ENCODE results near the gene SPHK1. TPM values are rescaled to one million over a fixed set of nuclear protein-coding genes. Genes with fewer than 3 reads are reported as not detected.

Gene SPHK1
- polyA plus RNA-seq, 1 of the 3 experiments (the other 2 are of a cell fraction): 12.3 TPM

- Histone ChIP-seq H3K27me3 (ENCODE audit: insufficient read depth) (no peaks in the 10 kb centered on the region), H3F3A (replicated peaks; ENCODE audit: insufficient read depth) (peaks cover 35% of the 10 kb centered on the region), H2AFZ (ENCODE audit: low read depth) (peak overlapping the region; percentile 87), H3K4me1 (ENCODE audit: control insufficient read depth in 1 of 2, insufficient read depth in 2 of 2, low read depth in 1 of 2, low read length in 1 of 2) (peaks cover 7 to 24% of the 10 kb centered on the region in 2 experiments; a peak in 2 of 4 replicates), H3K9ac (peak overlapping the region; percentile 39; the same call in 1 of the 2 replicates), H3K27ac (ENCODE audit: low read depth in 2 of 2, low read length in 1 of 2) (peak overlapping the region; percentile 78 to 87), H3K9me3 (no peaks in the 10 kb centered on the region), H3K4me3 (ENCODE audit: low read depth in 2 of 2, low read length in 1 of 2) (no peak overlapping the region), H3K79me2 (ENCODE audit: insufficient read depth) (no peaks in the 10 kb centered on the region), H4K20me1 (ENCODE audit: insufficient read depth) (no peaks in the 10 kb centered on the region), H3K4me2 (peak overlapping the region; percentile 63), H3K36me3 (replicated peaks in 1 of 2; ENCODE audit: control insufficient read depth in 1 of 2, insufficient read depth in 2 of 2, low read length in 1 of 2) (no peaks in the 10 kb centered on the region), H3K9me2 (no peaks in the 10 kb centered on the region)
- POLR2A ChIA-PET: interaction anchor here (0.5 to 3.0 kb wide), 2 partner anchors 15 to 785 kb away, joined by 5 to 11 read pairs; partner anchors contain the start of gene PRPSAP1
- 29% methylated on average over 10 of the region's 11 CpGs for WGBS (ENCODE audit: low lambda C conversion rate)
- CTCF ChIA-PET: interaction anchor here (0.6 to 6.1 kb wide), 8 partner anchors 9 to 154 kb away, joined by 3 to 114 read pairs (median 4); partner anchors contain the start of genes PRPSAP1 and SPHK1
- DNase-seq: peak; percentile 85
- no peak for TF ChIP-seq RFX5 (IDR thresholded peaks at IDR 0.05; ENCODE audit: low read length)
- peak; percentile 95 for TF ChIP-seq TCF12 (IDR thresholded peaks at IDR 0.05)
- peak; percentile 16; the same call in 1 of the 2 replicates for TF ChIP-seq RCOR1 (IDR thresholded peaks at IDR 0.05; ENCODE audit: low read length)
- peak in 1 of 2 experiments; percentile 68; a peak in 1 of 4 replicates for TF ChIP-seq EP300 (IDR thresholded peaks at IDR 0.05; ENCODE audit: borderline replicate concordance in 1 of 2, low read depth in 1 of 2, low read length in 1 of 2)
- peak; percentile 49; the same call in 1 of the 2 replicates for TF ChIP-seq FOXJ3 (CRISPR knock-in tag; IDR thresholded peaks at IDR 0.05)
- no peak for TF ChIP-seq RXRA (IDR thresholded peaks at IDR 0.05; ENCODE audit: borderline replicate concordance, low read depth)
- TF ChIP-seq CTCF (IDR thresholded peaks at IDR 0.05): peak; percentile 19; the same call in 1 of the 2 replicates
- no peak for TF ChIP-seq MEF2A (IDR thresholded peaks at IDR 0.05; ENCODE audit: borderline replicate concordance, low read depth)
- TF ChIP-seq, protein P1, sequence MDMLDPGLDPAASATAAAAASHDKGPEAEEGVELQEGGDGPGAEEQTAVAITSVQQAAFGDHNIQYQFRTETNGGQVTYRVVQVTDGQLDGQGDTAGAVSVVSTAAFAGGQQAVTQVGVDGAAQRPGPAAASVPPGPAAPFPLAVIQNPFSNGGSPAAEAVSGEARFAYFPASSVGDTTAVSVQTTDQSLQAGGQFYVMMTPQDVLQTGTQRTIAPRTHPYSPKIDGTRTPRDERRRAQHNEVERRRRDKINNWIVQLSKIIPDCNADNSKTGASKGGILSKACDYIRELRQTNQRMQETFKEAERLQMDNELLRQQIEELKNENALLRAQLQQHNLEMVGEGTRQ (IDR thresholded peaks at IDR 0.05; ENCODE audit: borderline replicate concordance, low read depth, low read length): no peak
- TF ChIP-seq, protein P2, sequence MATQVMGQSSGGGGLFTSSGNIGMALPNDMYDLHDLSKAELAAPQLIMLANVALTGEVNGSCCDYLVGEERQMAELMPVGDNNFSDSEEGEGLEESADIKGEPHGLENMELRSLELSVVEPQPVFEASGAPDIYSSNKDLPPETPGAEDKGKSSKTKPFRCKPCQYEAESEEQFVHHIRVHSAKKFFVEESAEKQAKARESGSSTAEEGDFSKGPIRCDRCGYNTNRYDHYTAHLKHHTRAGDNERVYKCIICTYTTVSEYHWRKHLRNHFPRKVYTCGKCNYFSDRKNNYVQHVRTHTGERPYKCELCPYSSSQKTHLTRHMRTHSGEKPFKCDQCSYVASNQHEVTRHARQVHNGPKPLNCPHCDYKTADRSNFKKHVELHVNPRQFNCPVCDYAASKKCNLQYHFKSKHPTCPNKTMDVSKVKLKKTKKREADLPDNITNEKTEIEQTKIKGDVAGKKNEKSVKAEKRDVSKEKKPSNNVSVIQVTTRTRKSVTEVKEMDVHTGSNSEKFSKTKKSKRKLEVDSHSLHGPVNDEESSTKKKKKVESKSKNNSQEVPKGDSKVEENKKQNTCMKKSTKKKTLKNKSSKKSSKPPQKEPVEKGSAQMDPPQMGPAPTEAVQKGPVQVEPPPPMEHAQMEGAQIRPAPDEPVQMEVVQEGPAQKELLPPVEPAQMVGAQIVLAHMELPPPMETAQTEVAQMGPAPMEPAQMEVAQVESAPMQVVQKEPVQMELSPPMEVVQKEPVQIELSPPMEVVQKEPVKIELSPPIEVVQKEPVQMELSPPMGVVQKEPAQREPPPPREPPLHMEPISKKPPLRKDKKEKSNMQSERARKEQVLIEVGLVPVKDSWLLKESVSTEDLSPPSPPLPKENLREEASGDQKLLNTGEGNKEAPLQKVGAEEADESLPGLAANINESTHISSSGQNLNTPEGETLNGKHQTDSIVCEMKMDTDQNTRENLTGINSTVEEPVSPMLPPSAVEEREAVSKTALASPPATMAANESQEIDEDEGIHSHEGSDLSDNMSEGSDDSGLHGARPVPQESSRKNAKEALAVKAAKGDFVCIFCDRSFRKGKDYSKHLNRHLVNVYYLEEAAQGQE (IDR thresholded peaks at IDR 0.05; ENCODE audit: low read depth, low read length): 0 out of 2 replicates have a peak, but pooled peaks have one; percentile 24
- peak; percentile 47; the same call in 1 of the 2 replicates for TF ChIP-seq POLR2AphosphoS5 (IDR thresholded peaks at IDR 0.05; ENCODE audit: low read depth, low read length)
- TF ChIP-seq, protein P3, sequence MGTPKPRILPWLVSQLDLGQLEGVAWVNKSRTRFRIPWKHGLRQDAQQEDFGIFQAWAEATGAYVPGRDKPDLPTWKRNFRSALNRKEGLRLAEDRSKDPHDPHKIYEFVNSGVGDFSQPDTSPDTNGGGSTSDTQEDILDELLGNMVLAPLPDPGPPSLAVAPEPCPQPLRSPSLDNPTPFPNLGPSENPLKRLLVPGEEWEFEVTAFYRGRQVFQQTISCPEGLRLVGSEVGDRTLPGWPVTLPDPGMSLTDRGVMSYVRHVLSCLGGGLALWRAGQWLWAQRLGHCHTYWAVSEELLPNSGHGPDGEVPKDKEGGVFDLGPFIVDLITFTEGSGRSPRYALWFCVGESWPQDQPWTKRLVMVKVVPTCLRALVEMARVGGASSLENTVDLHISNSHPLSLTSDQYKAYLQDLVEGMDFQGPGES (IDR thresholded peaks at IDR 0.05; ENCODE audit: low read depth, low read length): no peak
- 0 out of 2 replicates have a peak, but pooled peaks have one; percentile 28 for TF ChIP-seq MAX (IDR thresholded peaks at IDR 0.05; ENCODE audit: low read depth)
Observed at GRCh38 chr17:76368545-76368944, 15.9 kb upstream of the SPHK1 start.
